T-helper 17 cell (primary cell): ENCODE results near the gene ZNF311. TPM values are rescaled to one million over a fixed set of nuclear protein-coding genes. Genes with fewer than 3 reads are reported as not detected.
"Not testable (repeated sequence)": the region's sequence is repeated elsewhere in the genome, so short reads cannot be mapped to it uniquely, and the experiment has no call there.

Source experiments
- ATAC-seq: fragments of 150-1000 bp; cut with Tn5 transposase; 2 replicates; pipeline ENCODE4 v1.10.0; 2021; ENCODE audit warnings: mild to moderate bottlenecking, moderate library complexity
- DNase-seq, 3 donors: peaks; one replicate each; pipeline versions ENCODE4 v3.0.0 to v3.0.0-alpha.2; 2020 to 2021
- H3K9me3 ChIP-seq: one replicate; pipeline ENCODE4 v1.7.0; 2013; ENCODE audit warnings: low read length, mild to moderate bottlenecking; ENCODE audit not compliant: control insufficient read depth, poor library complexity, severe bottlenecking
- H3K27ac Mint-ChIP-seq: one replicate; pipeline ENCODE4 v1.8.0; 2022; ENCODE audit warnings: mild to moderate bottlenecking, moderate library complexity, mixed read lengths
- H3K27me3 Mint-ChIP-seq: one replicate; pipeline ENCODE4 v1.8.0; 2022; ENCODE audit warnings: mixed read lengths
- H3K36me3 Mint-ChIP-seq: one replicate; pipeline ENCODE4 v1.8.0; 2022; ENCODE audit warnings: low read depth, mixed read lengths
- H3K4me1 Mint-ChIP-seq: one replicate; pipeline ENCODE4 v1.8.0; 2022; ENCODE audit warnings: mild to moderate bottlenecking, mixed read lengths
- H3K4me3 Mint-ChIP-seq: one replicate; pipeline ENCODE4 v1.8.0; 2022; ENCODE audit warnings: mild to moderate bottlenecking, moderate library complexity, mixed read lengths
- total RNA-seq, 4 donors: library from RNA in 2 of 4; stranded (reverse) in 2 of 4; gene quantifications; one replicate each; pipeline ENCODE4 v1.2.3 and lab custom pipeline; 2022 to 2026

Gene ZNF311
- total RNA-seq, 2 donors from 2014 or later: 0.10 to 0.40 TPM

DNA sequence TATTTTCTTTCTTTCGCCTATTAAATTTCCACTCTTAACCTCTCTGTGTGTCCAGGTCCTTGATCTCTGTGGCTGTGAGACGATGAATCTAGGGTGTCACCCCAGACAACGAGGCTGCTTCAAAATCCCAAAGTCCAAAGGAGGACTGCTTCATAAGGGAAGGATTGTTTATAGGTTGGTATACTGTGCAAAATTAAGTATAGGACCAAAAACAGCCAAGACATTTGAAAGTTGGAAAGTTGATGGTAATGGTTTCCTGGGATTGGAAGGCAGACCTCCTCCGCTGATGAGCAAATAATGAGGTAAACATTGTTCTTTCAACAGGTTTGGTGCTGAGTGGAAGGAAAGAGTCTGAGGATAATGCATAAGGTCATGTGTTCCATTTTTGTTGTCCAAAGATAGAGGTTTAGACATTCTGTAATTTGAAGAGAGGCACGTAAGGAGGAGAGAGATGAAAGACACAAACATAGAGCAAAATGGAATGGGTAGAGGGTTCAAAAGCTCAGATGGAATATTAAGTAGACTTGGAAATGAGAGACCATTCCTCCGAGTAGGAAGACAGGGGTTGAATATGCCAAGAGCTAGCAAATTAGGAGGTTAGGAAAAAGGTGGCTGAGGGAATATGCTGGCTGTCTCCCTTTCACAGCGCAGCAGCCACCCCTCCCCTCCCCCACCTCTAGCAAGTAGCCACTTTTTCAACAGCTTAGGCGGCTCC lies 24.8 kb downstream of the ZNF311 start:
- H3K27me3 Mint-ChIP-seq: peaks cover 28% of the 10 kb centered on the region
- peaks cover 9% of the 10 kb centered on the region for H3K36me3 Mint-ChIP-seq
- DNase-seq: no peak
- no peak for ATAC-seq
- no peaks in the 10 kb centered on the region for H3K9me3 ChIP-seq
- H3K27ac Mint-ChIP-seq: peak overlapping the region; percentile 96
- H3K4me3 Mint-ChIP-seq: peak overlapping the region; percentile 88
- H3K4me1 Mint-ChIP-seq: peaks cover 39% of the 10 kb centered on the region

DNA sequence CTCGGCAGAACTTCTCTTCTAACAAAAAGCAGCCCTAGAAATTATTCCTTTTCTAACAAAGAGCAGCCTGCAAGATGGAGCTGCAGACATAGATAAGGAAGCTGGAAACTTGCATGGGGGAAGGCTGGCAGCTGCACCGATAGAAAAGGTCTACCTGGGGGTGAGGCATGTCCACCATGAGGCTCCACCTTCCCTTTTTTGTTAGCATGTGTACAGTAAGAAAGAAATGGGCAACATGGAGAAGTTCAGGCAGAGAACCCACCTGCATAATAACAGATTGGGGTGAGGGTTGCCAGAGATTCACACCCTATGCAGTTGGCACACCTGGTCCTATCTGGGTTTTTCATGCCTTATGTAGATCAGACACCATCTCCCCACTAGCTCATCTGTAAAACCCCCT lies 25.4 kb downstream of the ZNF311 start:
- H3K9me3 ChIP-seq: no peaks in the 10 kb centered on the region
- Mint-ChIP-seq H3K27ac (peak overlapping the region; percentile 96), H3K27me3 (peaks cover 28% of the 10 kb centered on the region), H3K4me1 (peaks cover 36% of the 10 kb centered on the region), H3K36me3 (peaks cover 9% of the 10 kb centered on the region), H3K4me3 (no peak overlapping the region)
- DNase-seq (no peak), ATAC-seq (no peak)

DNA sequence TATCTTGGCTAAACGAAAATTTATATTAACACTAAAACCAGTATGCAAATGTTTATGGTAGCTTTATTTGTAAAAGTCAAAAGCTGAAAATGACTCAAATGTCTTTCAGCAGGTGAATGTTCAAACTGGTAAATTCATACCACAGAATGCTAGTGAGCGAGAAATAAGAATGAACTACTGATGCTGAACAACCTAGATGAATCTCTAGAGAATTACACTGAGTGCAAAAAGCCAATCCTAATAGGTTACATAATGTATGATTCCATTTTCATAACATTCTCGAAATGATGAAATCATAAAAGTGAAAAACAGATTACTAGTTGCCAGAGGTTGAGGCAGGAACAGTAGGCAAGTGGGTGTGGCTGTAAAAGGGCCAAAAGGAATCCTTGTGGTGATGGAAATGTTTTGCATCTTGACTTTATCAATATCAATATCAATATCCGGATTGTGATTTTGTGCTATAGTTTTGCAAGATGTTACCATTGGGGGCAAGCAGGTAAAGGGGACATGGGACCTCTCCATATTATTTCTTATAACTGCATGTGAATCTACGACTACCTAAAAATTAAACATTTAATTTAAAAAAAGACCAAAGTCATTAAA lies 26.1 kb downstream of the ZNF311 start:
- H3K4me1 Mint-ChIP-seq: peaks cover 36% of the 10 kb centered on the region
- H3K27me3 Mint-ChIP-seq: peaks cover 32% of the 10 kb centered on the region
- ATAC-seq (no peak), DNase-seq (no peak)
- no peak overlapping the region for H3K27ac Mint-ChIP-seq
- H3K9me3 ChIP-seq: no peaks in the 10 kb centered on the region
- peaks cover 9% of the 10 kb centered on the region for H3K36me3 Mint-ChIP-seq
- no peak overlapping the region for H3K4me3 Mint-ChIP-seq

DNA sequence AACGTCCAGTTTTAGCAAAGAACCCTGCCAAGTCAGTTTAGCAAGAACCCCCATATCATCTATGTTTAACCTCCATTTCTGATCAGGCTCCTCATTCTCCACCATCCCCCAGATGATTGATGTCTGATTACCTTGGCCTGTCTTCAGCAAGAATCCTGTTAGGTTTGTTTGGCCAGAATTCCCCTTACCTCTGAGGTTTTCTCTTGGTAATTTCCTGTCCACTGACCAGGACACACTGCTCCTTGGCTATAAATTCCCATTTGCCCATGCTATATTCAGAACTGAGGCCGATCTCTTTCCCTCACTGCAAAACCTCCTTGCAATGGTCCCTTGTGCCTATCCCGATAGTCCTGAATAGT lies 27.0 kb downstream of the ZNF311 start:
- Mint-ChIP-seq H3K4me3 (no peak overlapping the region), H3K27me3 (peaks cover 42% of the 10 kb centered on the region), H3K27ac (no peak overlapping the region), H3K36me3 (peaks cover 9% of the 10 kb centered on the region), H3K4me1 (peaks cover 34% of the 10 kb centered on the region)
- ATAC-seq (no peak), DNase-seq (no peak)
- no peaks in the 10 kb centered on the region for H3K9me3 ChIP-seq

DNA sequence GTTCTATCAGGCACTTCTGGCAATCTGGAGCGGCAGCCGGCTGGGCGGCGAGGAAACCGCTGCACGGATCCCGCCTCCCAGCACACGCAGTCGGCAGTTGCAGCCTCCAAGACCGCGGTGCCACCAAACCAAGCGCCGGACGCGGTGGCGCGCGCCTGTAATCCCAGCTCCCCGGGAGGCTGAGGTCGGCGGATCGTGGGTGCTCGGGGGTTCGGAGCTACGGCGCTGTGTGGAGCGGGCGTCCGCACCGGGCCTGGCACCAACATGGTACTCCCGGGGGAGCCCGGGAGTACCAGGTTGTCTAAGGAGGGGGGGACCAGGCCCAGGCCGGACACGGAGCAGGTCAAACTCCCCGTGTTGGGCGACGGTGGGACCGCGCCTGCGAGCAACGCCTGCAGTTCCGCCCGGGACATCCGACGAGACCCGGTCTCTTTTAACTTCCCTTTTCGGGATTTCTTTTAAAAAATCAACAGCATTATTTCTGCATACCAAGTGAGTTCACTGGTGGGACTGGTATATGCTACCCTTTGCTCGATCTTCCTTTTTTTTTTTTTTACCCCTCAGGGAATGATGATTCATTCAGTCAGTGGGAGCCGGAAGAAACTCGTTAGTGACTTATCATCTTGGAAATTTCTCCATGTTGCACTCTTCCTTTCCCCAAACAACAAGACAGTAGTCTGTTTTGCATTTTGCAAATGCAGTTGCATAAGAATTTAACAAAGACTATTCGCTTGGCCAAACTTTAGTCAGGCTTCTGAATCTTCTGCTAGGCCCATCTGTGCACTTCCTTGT lies 27.6 kb downstream of the ZNF311 start:
- Mint-ChIP-seq H3K4me1 (peaks cover 32% of the 10 kb centered on the region), H3K36me3 (peaks cover 9% of the 10 kb centered on the region), H3K4me3 (peak overlapping the region; percentile 77), H3K27ac (no peak overlapping the region), H3K27me3 (peaks cover 42% of the 10 kb centered on the region)
- peak; percentile 11 for ATAC-seq
- no peak for DNase-seq
- no peaks in the 10 kb centered on the region for H3K9me3 ChIP-seq

GRCh38 chr6:28976677-28977076 lies 28.4 kb downstream of the ZNF311 start:
- Mint-ChIP-seq H3K4me3 (peak overlapping the region; percentile 28), H3K36me3 (peaks cover 7% of the 10 kb centered on the region), H3K27me3 (peaks cover 42% of the 10 kb centered on the region), H3K4me1 (peaks cover 27% of the 10 kb centered on the region), H3K27ac (no peak overlapping the region)
- no peaks in the 10 kb centered on the region for H3K9me3 ChIP-seq
- ATAC-seq (no peak), DNase-seq (no peak)

GRCh38 chr6:28974505-28974904 lies 30.6 kb downstream of the ZNF311 start:
- no peak overlapping the region for H3K27ac Mint-ChIP-seq
- H3K9me3 ChIP-seq: no peaks in the 10 kb centered on the region
- ATAC-seq: no peak
- peaks cover 14% of the 10 kb centered on the region for H3K4me1 Mint-ChIP-seq
- no peak overlapping the region for H3K4me3 Mint-ChIP-seq
- no peak for DNase-seq
- H3K36me3 Mint-ChIP-seq: peaks cover 4% of the 10 kb centered on the region
- peaks cover 37% of the 10 kb centered on the region for H3K27me3 Mint-ChIP-seq

DNA sequence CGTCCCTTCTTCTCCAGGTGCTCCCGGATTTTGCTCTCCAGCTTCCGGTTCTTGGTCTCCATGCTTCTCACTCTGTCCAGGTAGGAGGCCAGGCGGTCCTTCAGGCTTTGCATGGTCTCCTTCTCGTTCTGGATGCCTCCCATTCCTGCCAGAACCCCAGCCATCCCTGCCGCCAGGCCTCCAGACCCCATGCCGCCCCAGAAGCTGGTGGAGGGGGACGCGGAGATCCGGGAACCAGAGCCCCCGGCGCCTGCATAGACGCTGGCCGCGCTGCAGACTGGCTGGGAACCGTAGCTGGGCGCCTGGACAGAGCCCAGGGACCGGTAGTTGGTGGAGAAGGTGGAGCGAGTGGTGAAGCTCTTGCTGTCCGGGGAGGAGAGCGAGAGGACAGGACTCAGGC lies 35.1 kb downstream of the ZNF311 start:
- not testable (repeated sequence) for H3K4me1 Mint-ChIP-seq

DNA sequence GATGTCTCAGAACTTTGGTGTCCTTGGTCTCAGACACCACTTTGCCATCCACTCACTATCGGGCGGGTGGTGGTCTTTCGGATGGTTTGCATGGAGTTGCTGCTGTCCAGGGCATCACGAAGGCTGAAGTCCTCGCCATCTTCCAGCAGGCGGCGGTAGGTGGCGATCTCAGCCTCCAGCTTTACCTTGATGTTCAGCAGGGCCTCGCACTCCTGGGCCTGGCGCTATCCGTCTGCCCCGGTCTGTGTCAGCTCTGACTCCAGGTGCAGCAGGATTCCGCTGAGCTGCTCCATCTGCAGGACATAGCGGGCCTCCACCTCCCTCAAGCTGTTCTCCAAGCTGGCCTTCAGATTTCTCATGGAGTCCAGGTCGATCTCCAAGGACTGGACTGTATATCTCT lies 36.0 kb downstream of the ZNF311 start:
- ATAC-seq (no peak), DNase-seq (no peak)
- H3K27me3 Mint-ChIP-seq: peaks cover 11% of the 10 kb centered on the region
- H3K27ac Mint-ChIP-seq: no peak overlapping the region
- no peaks in the 10 kb centered on the region for H3K4me1 Mint-ChIP-seq
- H3K36me3 Mint-ChIP-seq: no peaks in the 10 kb centered on the region
- H3K9me3 ChIP-seq: no peaks in the 10 kb centered on the region
- H3K4me3 Mint-ChIP-seq: no peak overlapping the region

More for the DNA sequence above, 35.1 kb downstream of the ZNF311 start:
- not testable (repeated sequence) for H3K36me3 Mint-ChIP-seq, H3K4me3 Mint-ChIP-seq, ATAC-seq, H3K27ac Mint-ChIP-seq, H3K9me3 ChIP-seq, DNase-seq
- peaks cover 14% of the 10 kb centered on the region for H3K27me3 Mint-ChIP-seq

- H3K27me3 Mint-ChIP-seq: peaks cover 4% of the 10 kb centered on the region
- H3K4me1 Mint-ChIP-seq: no peaks in the 10 kb centered on the region
- H3K36me3 Mint-ChIP-seq: no peaks in the 10 kb centered on the region
- no peak for DNase-seq
- H3K27ac Mint-ChIP-seq: no peak overlapping the region
- no peak overlapping the region for H3K4me3 Mint-ChIP-seq
- no peak for ATAC-seq
- no peaks in the 10 kb centered on the region for H3K9me3 ChIP-seq
These were observed 36.6 kb downstream of the ZNF311 start for GRCh38 chr6:28968476-28968875.

DNA sequence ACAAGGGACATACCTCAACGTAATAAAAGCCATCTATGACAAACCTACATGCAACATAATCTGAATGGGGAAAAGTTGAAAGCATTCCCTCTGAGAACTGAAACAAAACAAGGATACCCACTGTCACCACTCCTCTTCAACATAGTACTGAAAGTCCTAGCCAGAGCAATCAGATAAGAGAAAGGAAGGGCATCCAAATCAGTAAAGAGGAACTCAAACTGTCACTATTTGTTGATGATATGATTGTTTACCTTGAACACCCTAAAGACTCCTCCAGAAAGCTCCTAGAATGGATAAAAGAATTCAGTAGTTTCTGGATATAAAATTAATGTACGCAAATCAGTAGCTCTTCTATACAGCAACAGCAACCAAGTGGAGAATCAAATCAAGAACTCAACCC lies 39.4 kb downstream of the ZNF311 start:
- ATAC-seq (no peak), DNase-seq (no peak)
- no peaks in the 10 kb centered on the region for H3K9me3 ChIP-seq
- Mint-ChIP-seq H3K36me3 (peaks cover 2% of the 10 kb centered on the region), H3K27ac (no peak overlapping the region), H3K4me1 (no peaks in the 10 kb centered on the region), H3K4me3 (no peak overlapping the region), H3K27me3 (peaks cover 9% of the 10 kb centered on the region)

GRCh38 chr6:28960846-28961500 lies 44.1 kb downstream of the ZNF311 start:
- no peak for DNase-seq
- H3K4me3 Mint-ChIP-seq: no peak overlapping the region
- no peaks in the 10 kb centered on the region for H3K4me1 Mint-ChIP-seq
- H3K36me3 Mint-ChIP-seq: peaks cover 2% of the 10 kb centered on the region
- no peak for ATAC-seq
- H3K27me3 Mint-ChIP-seq: peaks cover 24% of the 10 kb centered on the region
- no peaks in the 10 kb centered on the region for H3K9me3 ChIP-seq
- no peak overlapping the region for H3K27ac Mint-ChIP-seq

DNA sequence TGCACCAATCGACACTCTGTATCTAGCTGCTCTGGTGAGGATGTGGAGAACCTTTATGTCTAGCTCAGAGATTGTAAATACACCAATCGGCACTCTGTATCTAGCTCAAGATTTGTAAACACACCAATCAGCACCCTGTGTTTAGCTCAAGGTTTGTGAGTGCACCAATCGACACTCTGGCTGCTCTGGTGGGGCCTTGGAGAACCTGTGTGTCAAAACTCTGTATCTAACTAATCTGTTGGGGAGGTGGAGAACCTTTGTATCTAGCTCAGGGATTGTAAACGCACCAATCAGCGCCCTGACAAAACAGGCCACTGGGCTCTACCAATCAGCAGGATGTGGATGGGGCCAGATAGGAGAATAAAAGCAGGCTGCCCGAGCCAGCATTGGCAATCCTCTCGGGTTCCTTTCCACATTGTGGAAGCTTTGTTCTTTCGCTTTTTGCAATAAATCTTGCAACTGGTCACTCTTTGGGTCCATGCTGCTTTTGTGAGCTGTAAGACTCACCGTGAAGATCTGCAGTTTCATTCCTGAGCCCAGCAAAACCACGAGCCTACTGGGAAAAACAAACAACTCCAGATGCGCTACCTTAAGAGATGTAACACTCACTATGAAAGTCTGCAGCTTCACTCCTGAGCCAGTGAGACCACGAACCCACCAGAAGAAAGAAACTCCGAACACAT lies 46.4 kb downstream of the ZNF311 start:
- H3K4me1 Mint-ChIP-seq, DNase-seq, H3K9me3 ChIP-seq, H3K4me3 Mint-ChIP-seq, H3K36me3 Mint-ChIP-seq, H3K27ac Mint-ChIP-seq, ATAC-seq: not testable (repeated sequence)
- H3K27me3 Mint-ChIP-seq: peaks cover 30% of the 10 kb centered on the region
